NB4 (cell line): ENCODE data around the gene CELSR1.

Experiments used
- POLR2A ChIP-seq: IDR thresholded peaks from 2 replicates; pipeline ENCODE4 v1.6.1; 2011; ENCODE audit warnings: mild to moderate bottlenecking; ENCODE audit not compliant: insufficient read length; ENCODE audit errors: extremely low read depth
- TF ChIP-seq, protein P1 (sequence below): IDR thresholded peaks from one replicate; pipeline ENCODE4 v1.5.1; 2012; ENCODE audit warnings: low read depth, low read length

DNA sequence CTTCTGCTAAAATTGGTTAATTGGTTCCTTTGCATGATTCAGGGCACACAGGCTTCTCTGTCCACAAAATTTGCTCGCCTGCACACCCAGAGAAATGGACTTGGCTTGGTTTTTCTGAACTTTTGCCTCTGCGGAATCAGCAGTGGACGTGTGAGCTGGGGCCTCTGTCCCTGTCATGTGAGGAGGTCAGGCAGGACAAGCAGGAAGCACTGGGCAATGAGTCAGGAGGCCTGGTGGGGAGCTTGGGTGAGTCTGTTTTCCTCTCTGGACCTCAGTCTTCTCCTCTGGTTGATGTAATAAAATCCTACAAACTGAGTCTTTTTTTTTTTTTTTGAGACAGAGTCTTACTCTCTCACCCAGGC is 10.4 kb upstream of the CELSR1 start:
- TF ChIP-seq POLR2A: no peak
- TF ChIP-seq, protein P1, sequence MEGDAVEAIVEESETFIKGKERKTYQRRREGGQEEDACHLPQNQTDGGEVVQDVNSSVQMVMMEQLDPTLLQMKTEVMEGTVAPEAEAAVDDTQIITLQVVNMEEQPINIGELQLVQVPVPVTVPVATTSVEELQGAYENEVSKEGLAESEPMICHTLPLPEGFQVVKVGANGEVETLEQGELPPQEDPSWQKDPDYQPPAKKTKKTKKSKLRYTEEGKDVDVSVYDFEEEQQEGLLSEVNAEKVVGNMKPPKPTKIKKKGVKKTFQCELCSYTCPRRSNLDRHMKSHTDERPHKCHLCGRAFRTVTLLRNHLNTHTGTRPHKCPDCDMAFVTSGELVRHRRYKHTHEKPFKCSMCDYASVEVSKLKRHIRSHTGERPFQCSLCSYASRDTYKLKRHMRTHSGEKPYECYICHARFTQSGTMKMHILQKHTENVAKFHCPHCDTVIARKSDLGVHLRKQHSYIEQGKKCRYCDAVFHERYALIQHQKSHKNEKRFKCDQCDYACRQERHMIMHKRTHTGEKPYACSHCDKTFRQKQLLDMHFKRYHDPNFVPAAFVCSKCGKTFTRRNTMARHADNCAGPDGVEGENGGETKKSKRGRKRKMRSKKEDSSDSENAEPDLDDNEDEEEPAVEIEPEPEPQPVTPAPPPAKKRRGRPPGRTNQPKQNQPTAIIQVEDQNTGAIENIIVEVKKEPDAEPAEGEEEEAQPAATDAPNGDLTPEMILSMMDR: no peak
